HEK293 (cell line): ENCODE data around the gene ERGIC1.

ENCODE experiments used
- CTCF ChIA-PET: fragments of 350-600 bp; formaldehyde crosslinking; extraction: SDS; loops from one replicate; lab custom pipeline; 2021; ENCODE audit warnings: antibody characterized with exemption; lab: Yijun Ruan, JAX
- POLR2A ChIA-PET: fragments of 300-600 bp; formaldehyde crosslinking; extraction: SDS; loops from one replicate; lab custom pipeline; 2020; ENCODE audit warnings: antibody characterized with exemption, inconsistent platforms; lab: Yijun Ruan, JAX
- H3K27ac ChIP-seq: fragments of 200-500 bp; sonication (Bioruptor generic); 2 replicates; pipeline ENCODE4 v1.5.1; 2014; ENCODE audit warnings: low read depth, low read length, control low read depth, inconsistent platforms; ENCODE audit errors: extremely low read depth
- H3K36me3 ChIP-seq, 2 experiments: fragments of 200-500 bp in 1 of 2; sonication (Bioruptor generic) in 1 of 2; 1 replicate in 1 of 2; 2 replicates in 1 of 2; pipeline ENCODE4 v1.5.1; 2014 to 2017; ENCODE audit warnings: inconsistent platforms in 2 of 2, low read length in 2 of 2; ENCODE audit not compliant: control insufficient read depth in 2 of 2, insufficient read depth in 1 of 2
- H3K4me1 ChIP-seq: fragments of 200-500 bp; sonication (Bioruptor generic); 2 replicates; pipeline ENCODE4 v1.5.1; 2014; ENCODE audit warnings: mild to moderate bottlenecking, low read length, inconsistent platforms; ENCODE audit not compliant: control insufficient read depth, insufficient read depth
- H3K4me3 ChIP-seq: 2 replicates; pipeline ENCODE4 v1.5.1; 2011; ENCODE audit warnings: low read depth, mild to moderate bottlenecking, control low read depth, low read length, moderate library complexity
- H3K9me3 ChIP-seq: fragments of 200-500 bp; sonication (Bioruptor generic); 2 replicates; pipeline ENCODE4 v1.5.1; 2014; ENCODE audit warnings: low read depth, low read length, inconsistent platforms; ENCODE audit not compliant: control insufficient read depth, insufficient read depth
- FEZF1 ChIP-seq: fragments of 450-650 bp; formaldehyde crosslinking; IDR thresholded peaks from 2 replicates; pipeline ENCODE4 v1.5.1; 2016; ENCODE audit warnings: missing biosample characterization, missing genetic modification characterization
- IKZF3 ChIP-seq: fragments of 450-650 bp; IDR thresholded peaks from 2 replicates; pipeline ENCODE4 v1.5.0; 2018; ENCODE audit warnings: missing biosample characterization, mild to moderate bottlenecking, missing genetic modification characterization, moderate library complexity
- SALL2 ChIP-seq: fragments of 450-650 bp; formaldehyde crosslinking; IDR thresholded peaks from 2 replicates; pipeline ENCODE4 v1.5.0; 2017; ENCODE audit warnings: missing biosample characterization, mild to moderate bottlenecking, missing genetic modification characterization, borderline replicate concordance
- ZFP69B ChIP-seq: fragments of 450-650 bp; formaldehyde crosslinking; IDR thresholded peaks from 2 replicates; pipeline ENCODE4 v1.5.1; 2016; ENCODE audit warnings: missing biosample characterization, missing genetic modification characterization
- ZNF146 ChIP-seq: fragments of 450-650 bp; formaldehyde crosslinking; IDR thresholded peaks from 2 replicates; pipeline ENCODE4 v1.5.1; 2016; ENCODE audit warnings: missing biosample characterization, missing genetic modification characterization
- ZNF157 ChIP-seq: fragments of 450-650 bp; formaldehyde crosslinking; IDR thresholded peaks from 2 replicates; pipeline ENCODE4 v1.5.1; 2016; ENCODE audit warnings: missing biosample characterization, missing genetic modification characterization
- ZNF2 ChIP-seq: fragments of 450-650 bp; formaldehyde crosslinking; IDR thresholded peaks from 2 replicates; pipeline ENCODE4 v1.5.1; 2016; ENCODE audit warnings: missing biosample characterization, missing genetic modification characterization
- ZNF292 ChIP-seq: fragments of 450-650 bp; formaldehyde crosslinking; IDR thresholded peaks from 2 replicates; pipeline ENCODE4 v1.5.1; 2016; ENCODE audit warnings: low read depth, missing biosample characterization, missing genetic modification characterization, borderline replicate concordance
- ZNF670 ChIP-seq: fragments of 450-650 bp; formaldehyde crosslinking; IDR thresholded peaks from 2 replicates; pipeline ENCODE4 v1.5.1; 2016; ENCODE audit warnings: missing biosample characterization, missing genetic modification characterization, low read depth
- ZXDB ChIP-seq: fragments of 450-650 bp; formaldehyde crosslinking; IDR thresholded peaks from 2 replicates; pipeline ENCODE4 v1.5.1; 2016; ENCODE audit warnings: missing biosample characterization, missing genetic modification characterization
- TF ChIP-seq, protein P1 (sequence below): fragments of 450-650 bp; formaldehyde crosslinking; conservative IDR thresholded peaks from 2 replicates; pipeline ENCODE4 v1.5.1; 2016; ENCODE audit warnings: low read depth, missing biosample characterization, missing genetic modification characterization
- TF ChIP-seq, protein P2 (sequence below): fragments of 450-650 bp; formaldehyde crosslinking; IDR thresholded peaks from 2 replicates; pipeline ENCODE4; 2016; ENCODE audit warnings: missing biosample characterization, missing genetic modification characterization
- TF ChIP-seq, protein P3 (sequence below): fragments of 450-650 bp; formaldehyde crosslinking; IDR thresholded peaks from 2 replicates; pipeline ENCODE4 v1.5.1; 2016; ENCODE audit warnings: missing biosample characterization, missing genetic modification characterization
- TF ChIP-seq, protein P4 (sequence below): fragments of 450-650 bp; formaldehyde crosslinking; IDR thresholded peaks from 2 replicates; pipeline ENCODE4 v1.5.1; 2016; ENCODE audit warnings: missing biosample characterization, missing genetic modification characterization, low read depth

Gene ERGIC1

DNA sequence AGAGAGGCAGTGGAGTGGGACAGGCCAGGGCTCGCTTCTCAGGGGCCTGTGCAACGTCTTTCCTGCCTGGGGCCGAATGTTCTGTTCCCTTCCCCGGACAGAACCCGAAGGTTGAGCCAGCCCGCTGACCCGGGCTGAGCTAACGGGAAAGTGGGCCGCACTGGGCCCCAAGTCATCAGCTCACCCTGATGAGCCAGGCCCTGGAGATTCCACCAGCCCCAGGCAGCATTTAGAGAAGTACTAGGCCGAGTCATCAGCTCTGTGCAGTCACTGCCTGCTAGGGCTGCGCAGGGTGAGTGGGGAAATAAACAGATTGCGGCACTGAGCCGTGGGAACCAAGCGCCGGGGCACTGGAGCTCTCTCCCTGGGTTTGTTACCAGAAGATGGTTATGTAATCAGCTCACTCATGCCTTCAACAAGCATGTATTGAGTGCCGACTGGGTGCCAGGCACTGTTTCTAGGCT, 33.9 kb upstream of the ERGIC1 start (continued):
- TF ChIP-seq, protein P1, sequence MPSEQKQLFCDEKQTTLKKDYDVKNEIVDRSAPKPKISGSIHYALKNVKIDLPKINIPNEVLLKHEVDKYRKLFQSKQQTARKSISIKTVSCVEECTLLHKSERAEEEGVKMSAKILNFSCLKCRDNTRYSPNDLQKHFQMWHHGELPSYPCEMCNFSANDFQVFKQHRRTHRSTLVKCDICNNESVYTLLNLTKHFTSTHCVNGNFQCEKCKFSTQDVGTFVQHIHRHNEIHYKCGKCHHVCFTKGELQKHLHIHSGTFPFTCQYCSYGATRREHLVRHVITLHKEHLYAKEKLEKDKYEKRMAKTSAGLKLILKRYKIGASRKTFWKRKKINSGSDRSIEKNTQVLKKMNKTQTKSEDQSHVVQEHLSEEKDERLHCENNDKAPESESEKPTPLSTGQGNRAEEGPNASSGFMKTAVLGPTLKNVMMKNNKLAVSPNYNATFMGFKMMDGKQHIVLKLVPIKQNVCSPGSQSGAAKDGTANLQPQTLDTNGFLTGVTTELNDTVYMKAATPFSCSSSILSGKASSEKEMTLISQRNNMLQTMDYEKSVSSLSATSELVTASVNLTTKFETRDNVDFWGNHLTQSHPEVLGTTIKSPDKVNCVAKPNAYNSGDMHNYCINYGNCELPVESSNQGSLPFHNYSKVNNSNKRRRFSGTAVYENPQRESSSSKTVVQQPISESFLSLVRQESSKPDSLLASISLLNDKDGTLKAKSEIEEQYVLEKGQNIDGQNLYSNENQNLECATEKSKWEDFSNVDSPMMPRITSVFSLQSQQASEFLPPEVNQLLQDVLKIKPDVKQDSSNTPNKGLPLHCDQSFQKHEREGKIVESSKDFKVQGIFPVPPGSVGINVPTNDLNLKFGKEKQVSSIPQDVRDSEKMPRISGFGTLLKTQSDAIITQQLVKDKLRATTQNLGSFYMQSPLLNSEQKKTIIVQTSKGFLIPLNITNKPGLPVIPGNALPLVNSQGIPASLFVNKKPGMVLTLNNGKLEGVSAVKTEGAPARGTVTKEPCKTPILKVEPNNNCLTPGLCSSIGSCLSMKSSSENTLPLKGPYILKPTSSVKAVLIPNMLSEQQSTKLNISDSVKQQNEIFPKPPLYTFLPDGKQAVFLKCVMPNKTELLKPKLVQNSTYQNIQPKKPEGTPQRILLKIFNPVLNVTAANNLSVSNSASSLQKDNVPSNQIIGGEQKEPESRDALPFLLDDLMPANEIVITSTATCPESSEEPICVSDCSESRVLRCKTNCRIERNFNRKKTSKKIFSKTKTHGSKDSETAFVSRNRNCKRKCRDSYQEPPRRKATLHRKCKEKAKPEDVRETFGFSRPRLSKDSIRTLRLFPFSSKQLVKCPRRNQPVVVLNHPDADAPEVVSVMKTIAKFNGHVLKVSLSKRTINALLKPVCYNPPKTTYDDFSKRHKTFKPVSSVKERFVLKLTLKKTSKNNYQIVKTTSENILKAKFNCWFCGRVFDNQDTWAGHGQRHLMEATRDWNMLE, result no peak
- TF ChIP-seq, protein P2, sequence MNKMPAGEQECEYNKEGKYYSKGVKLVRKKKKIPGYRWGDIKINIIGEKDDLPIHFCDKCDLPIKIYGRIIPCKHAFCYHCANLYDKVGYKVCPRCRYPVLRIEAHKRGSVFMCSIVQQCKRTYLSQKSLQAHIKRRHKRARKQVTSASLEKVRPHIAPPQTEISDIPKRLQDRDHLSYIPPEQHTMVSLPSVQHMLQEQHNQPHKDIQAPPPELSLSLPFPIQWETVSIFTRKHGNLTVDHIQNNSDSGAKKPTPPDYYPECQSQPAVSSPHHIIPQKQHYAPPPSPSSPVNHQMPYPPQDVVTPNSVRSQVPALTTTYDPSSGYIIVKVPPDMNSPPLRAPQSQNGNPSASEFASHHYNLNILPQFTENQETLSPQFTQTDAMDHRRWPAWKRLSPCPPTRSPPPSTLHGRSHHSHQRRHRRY (tag by site-specific recombination), result no peak
- TF ChIP-seq, protein P3, sequence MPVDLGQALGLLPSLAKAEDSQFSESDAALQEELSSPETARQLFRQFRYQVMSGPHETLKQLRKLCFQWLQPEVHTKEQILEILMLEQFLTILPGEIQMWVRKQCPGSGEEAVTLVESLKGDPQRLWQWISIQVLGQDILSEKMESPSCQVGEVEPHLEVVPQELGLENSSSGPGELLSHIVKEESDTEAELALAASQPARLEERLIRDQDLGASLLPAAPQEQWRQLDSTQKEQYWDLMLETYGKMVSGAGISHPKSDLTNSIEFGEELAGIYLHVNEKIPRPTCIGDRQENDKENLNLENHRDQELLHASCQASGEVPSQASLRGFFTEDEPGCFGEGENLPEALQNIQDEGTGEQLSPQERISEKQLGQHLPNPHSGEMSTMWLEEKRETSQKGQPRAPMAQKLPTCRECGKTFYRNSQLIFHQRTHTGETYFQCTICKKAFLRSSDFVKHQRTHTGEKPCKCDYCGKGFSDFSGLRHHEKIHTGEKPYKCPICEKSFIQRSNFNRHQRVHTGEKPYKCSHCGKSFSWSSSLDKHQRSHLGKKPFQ (tag by site-specific recombination), result no peak
- no peak for TF ChIP-seq ZNF670 (tag by site-specific recombination)
- TF ChIP-seq, protein P4, sequence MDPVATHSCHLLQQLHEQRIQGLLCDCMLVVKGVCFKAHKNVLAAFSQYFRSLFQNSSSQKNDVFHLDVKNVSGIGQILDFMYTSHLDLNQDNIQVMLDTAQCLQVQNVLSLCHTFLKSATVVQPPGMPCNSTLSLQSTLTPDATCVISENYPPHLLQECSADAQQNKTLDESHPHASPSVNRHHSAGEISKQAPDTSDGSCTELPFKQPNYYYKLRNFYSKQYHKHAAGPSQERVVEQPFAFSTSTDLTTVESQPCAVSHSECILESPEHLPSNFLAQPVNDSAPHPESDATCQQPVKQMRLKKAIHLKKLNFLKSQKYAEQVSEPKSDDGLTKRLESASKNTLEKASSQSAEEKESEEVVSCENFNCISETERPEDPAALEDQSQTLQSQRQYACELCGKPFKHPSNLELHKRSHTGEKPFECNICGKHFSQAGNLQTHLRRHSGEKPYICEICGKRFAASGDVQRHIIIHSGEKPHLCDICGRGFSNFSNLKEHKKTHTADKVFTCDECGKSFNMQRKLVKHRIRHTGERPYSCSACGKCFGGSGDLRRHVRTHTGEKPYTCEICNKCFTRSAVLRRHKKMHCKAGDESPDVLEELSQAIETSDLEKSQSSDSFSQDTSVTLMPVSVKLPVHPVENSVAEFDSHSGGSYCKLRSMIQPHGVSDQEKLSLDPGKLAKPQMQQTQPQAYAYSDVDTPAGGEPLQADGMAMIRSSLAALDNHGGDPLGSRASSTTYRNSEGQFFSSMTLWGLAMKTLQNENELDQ, result no peak
- no peak for TF ChIP-seq ZFP69B (tag by site-specific recombination)
- TF ChIP-seq, all 188 proteins: peak for 0

DNA sequence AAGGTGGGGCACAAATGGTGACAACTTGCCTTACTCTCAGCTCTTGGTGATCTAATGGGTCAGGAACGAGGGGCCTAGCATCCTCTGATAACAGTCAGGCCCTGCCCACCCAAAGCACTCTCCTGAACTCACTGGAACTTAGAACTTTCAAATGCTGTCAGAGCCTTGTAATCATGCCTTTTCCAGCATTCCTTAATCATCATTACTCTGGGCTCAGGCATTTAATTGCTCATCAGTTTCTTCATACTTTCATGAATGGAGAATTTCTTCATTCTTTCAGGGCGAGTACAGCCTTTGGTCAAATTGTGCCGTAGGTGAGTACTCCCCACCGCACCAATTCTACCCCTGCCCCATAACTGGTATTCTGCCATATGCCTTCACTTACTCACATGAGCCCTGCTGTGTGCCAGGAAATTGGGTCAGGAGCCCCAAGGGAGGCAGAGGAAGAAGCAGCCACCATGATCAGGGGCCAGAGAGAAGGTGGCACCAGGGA, 32.8 kb upstream of the ERGIC1 start:
- no peaks in the 10 kb centered on the region for H3K36me3 ChIP-seq
- TF ChIP-seq IKZF3 (tag by site-specific recombination) (no peak), SALL2 (no peak), ZNF157 (tag by site-specific recombination) (no peak), ZNF146 (no peak), ZXDB (tag by site-specific recombination) (no peak), FEZF1 (tag by site-specific recombination) (no peak), ZNF2 (tag by site-specific recombination) (no peak), ZNF292 (tag by site-specific recombination) (no peak)
- H3K9me3 ChIP-seq, result no peaks in the 10 kb centered on the region
- H3K27ac ChIP-seq, result no peak overlapping the region
- ChIA-PET CTCF (interaction anchor here (0.7 kb wide), 2 partner anchors 15 to 386 kb away, joined by 3 read pairs; no protein-coding TSS in a partner anchor), POLR2A (interaction anchor here (0.7 to 2.5 kb wide), 3 partner anchors 29 to 132 kb away, joined by 3 to 15 read pairs (median 3); partner anchors contain the start of gene DUSP1)
- H3K4me3 ChIP-seq, result no peak overlapping the region
- H3K4me1 ChIP-seq, result no peaks in the 10 kb centered on the region
